Activated T-cell treated with anti-CD3 and anti-CD28 coated beads, Interleukin-2, amount 50 U/mL, for 4 hours (primary cell): Measurements from ENCODE around the gene PLG. TPM values are rescaled to one million over a fixed set of nuclear protein-coding genes. Genes with fewer than 3 reads are reported as not detected.
A peak's percentile ranks its signal among the peaks of the same experiment; 100 is the strongest.
"Not testable (repeated sequence)": the region's sequence is repeated elsewhere in the genome, so short reads cannot be mapped to it uniquely, and the experiment has no call there.

Source experiments
- ATAC-seq, 2 donors: fragments of 200-7000 bp; cut with Tn5 transposase; one replicate each; pipeline ENCODE4 v1.10.0; 2021
- DNase-seq: peaks from one replicate; pipeline ENCODE4 v3.0.0-alpha.2; 2020
- H3K27me3 Mint-ChIP-seq: one replicate; pipeline ENCODE4 v1.8.0; 2021; ENCODE audit warnings: low read depth, mixed read lengths
- H3K36me3 Mint-ChIP-seq: one replicate; pipeline ENCODE4 v1.8.0; 2022; ENCODE audit warnings: mixed read lengths; ENCODE audit not compliant: insufficient read depth
- H3K4me1 Mint-ChIP-seq: one replicate; pipeline ENCODE4 v1.8.0; 2021; ENCODE audit warnings: low read depth, mixed read lengths
- H3K4me3 Mint-ChIP-seq: one replicate; pipeline ENCODE4 v1.8.0; 2021; ENCODE audit warnings: mild to moderate bottlenecking, moderate library complexity, mixed read lengths
- H3K9me3 Mint-ChIP-seq: one replicate; pipeline ENCODE4 v1.8.0; 2021; ENCODE audit warnings: mixed read lengths
- total RNA-seq, 3 donors: library from RNA; stranded (reverse); gene quantifications; one replicate each; pipeline ENCODE4 v1.2.1, GENCODE V29; 2021

Gene PLG
- total RNA-seq, 3 donors from 2014 or later: 0.55 to 0.78 (median 0.76) TPM

- H3K36me3 Mint-ChIP-seq: no peaks in the 10 kb centered on the region
- no peak overlapping the region for H3K4me3 Mint-ChIP-seq
- DNase-seq (no peak), ATAC-seq (no peak)
- peaks cover 2% of the 10 kb centered on the region for H3K27me3 Mint-ChIP-seq
- no peaks in the 10 kb centered on the region for H3K4me1 Mint-ChIP-seq
- no peaks in the 10 kb centered on the region for H3K9me3 Mint-ChIP-seq
Measured at GRCh38 chr6:160775792-160776580, 73.9 kb downstream of the PLG start.

GRCh38 chr6:160779095-160779494 is 77.1 kb downstream of the PLG start:
- H3K4me3 Mint-ChIP-seq, H3K9me3 Mint-ChIP-seq, DNase-seq, H3K27me3 Mint-ChIP-seq, H3K4me1 Mint-ChIP-seq, H3K36me3 Mint-ChIP-seq, ATAC-seq: not testable (repeated sequence)

GRCh38 chr6:160780656-160781055 is 78.6 kb downstream of the PLG start:
- H3K9me3 Mint-ChIP-seq, H3K4me3 Mint-ChIP-seq, H3K4me1 Mint-ChIP-seq, H3K27me3 Mint-ChIP-seq, DNase-seq, ATAC-seq, H3K36me3 Mint-ChIP-seq: not testable (repeated sequence)

GRCh38 chr6:160781298-160781697 is 79.3 kb downstream of the PLG start:
- no peak for ATAC-seq
- no peak overlapping the region for H3K4me3 Mint-ChIP-seq
- DNase-seq: no peak
- H3K27me3 Mint-ChIP-seq: peaks cover under 1% of the 10 kb centered on the region
- H3K9me3 Mint-ChIP-seq: no peaks in the 10 kb centered on the region
- H3K36me3 Mint-ChIP-seq: no peaks in the 10 kb centered on the region
- no peaks in the 10 kb centered on the region for H3K4me1 Mint-ChIP-seq

GRCh38 chr6:160782228-160782627 is 80.2 kb downstream of the PLG start:
- no peak for ATAC-seq
- Mint-ChIP-seq H3K4me1 (no peaks in the 10 kb centered on the region), H3K36me3 (no peaks in the 10 kb centered on the region), H3K4me3 (no peak overlapping the region), H3K9me3 (no peaks in the 10 kb centered on the region), H3K27me3 (peaks cover 6% of the 10 kb centered on the region)
- DNase-seq: no peak

- Mint-ChIP-seq H3K9me3 (no peaks in the 10 kb centered on the region), H3K36me3 (no peaks in the 10 kb centered on the region), H3K27me3 (peaks cover 8% of the 10 kb centered on the region), H3K4me3 (no peak overlapping the region), H3K4me1 (no peaks in the 10 kb centered on the region)
- ATAC-seq (no peak), DNase-seq (no peak)
Measured at GRCh38 chr6:160783741-160784140, 81.7 kb downstream of the PLG start.

- H3K9me3 Mint-ChIP-seq: not testable (repeated sequence)
Measured at GRCh38 chr6:160788126-160788525, 86.1 kb downstream of the PLG start.

GRCh38 chr6:160788806-160789205 is 86.8 kb downstream of the PLG start:
- ATAC-seq: no peak
- Mint-ChIP-seq H3K4me3 (no peak overlapping the region), H3K36me3 (no peaks in the 10 kb centered on the region), H3K27me3 (peaks cover 8% of the 10 kb centered on the region), H3K4me1 (peaks cover 1% of the 10 kb centered on the region), H3K9me3 (no peaks in the 10 kb centered on the region)
- DNase-seq: no peak

More at GRCh38 chr6:160788126-160788525, 86.1 kb downstream of the PLG start:
- ATAC-seq, H3K27me3 Mint-ChIP-seq, DNase-seq, H3K36me3 Mint-ChIP-seq, H3K4me1 Mint-ChIP-seq, H3K4me3 Mint-ChIP-seq: not testable (repeated sequence)

GRCh38 chr6:160789263-160790027 is 87.4 kb downstream of the PLG start:
- no peaks in the 10 kb centered on the region for H3K9me3 Mint-ChIP-seq
- peaks cover 1% of the 10 kb centered on the region for H3K4me1 Mint-ChIP-seq
- peak; percentile 48 to 54 for ATAC-seq
- H3K27me3 Mint-ChIP-seq: peaks cover 8% of the 10 kb centered on the region
- H3K36me3 Mint-ChIP-seq: no peaks in the 10 kb centered on the region
- H3K4me3 Mint-ChIP-seq: no peak overlapping the region
- DNase-seq: no peak

- peaks cover 8% of the 10 kb centered on the region for H3K27me3 Mint-ChIP-seq
- H3K4me3 Mint-ChIP-seq: no peak overlapping the region
- ATAC-seq (no peak), DNase-seq (no peak)
- peaks cover 1% of the 10 kb centered on the region for H3K4me1 Mint-ChIP-seq
- H3K9me3 Mint-ChIP-seq: no peaks in the 10 kb centered on the region
- H3K36me3 Mint-ChIP-seq: no peaks in the 10 kb centered on the region
Measured at GRCh38 chr6:160790028-160790792, 88.2 kb downstream of the PLG start.

- peak in 1 of 2 donors; percentile 46 for ATAC-seq
- peaks cover 6% of the 10 kb centered on the region for H3K27me3 Mint-ChIP-seq
Measured at GRCh38 chr6:160791459-160791858, 89.4 kb downstream of the PLG start.

GRCh38 chr6:160791981-160792418 is 90.0 kb downstream of the PLG start:
- no peaks in the 10 kb centered on the region for H3K36me3 Mint-ChIP-seq
- peaks cover 4% of the 10 kb centered on the region for H3K9me3 Mint-ChIP-seq
- peaks cover 4% of the 10 kb centered on the region for H3K27me3 Mint-ChIP-seq
- DNase-seq (no peak), ATAC-seq (peak in 1 of 2 donors; percentile 25)
- peaks cover 1% of the 10 kb centered on the region for H3K4me1 Mint-ChIP-seq
- H3K4me3 Mint-ChIP-seq: no peak overlapping the region

More at GRCh38 chr6:160791459-160791858, 89.4 kb downstream of the PLG start:
- H3K4me3 Mint-ChIP-seq: no peak overlapping the region
- no peak for DNase-seq
- H3K36me3 Mint-ChIP-seq: no peaks in the 10 kb centered on the region
- peaks cover 1% of the 10 kb centered on the region for H3K4me1 Mint-ChIP-seq
- no peaks in the 10 kb centered on the region for H3K9me3 Mint-ChIP-seq

GRCh38 chr6:160792708-160793107 is 90.7 kb downstream of the PLG start:
- H3K4me3 Mint-ChIP-seq: no peak overlapping the region

GRCh38 chr6:160793652-160794051 is 91.6 kb downstream of the PLG start:
- no peaks in the 10 kb centered on the region for H3K27me3 Mint-ChIP-seq
- peaks cover 1% of the 10 kb centered on the region for H3K4me1 Mint-ChIP-seq
- peaks cover 9% of the 10 kb centered on the region for H3K9me3 Mint-ChIP-seq
- ATAC-seq (no peak), DNase-seq (no peak)
- H3K4me3 Mint-ChIP-seq: no peak overlapping the region
- no peaks in the 10 kb centered on the region for H3K36me3 Mint-ChIP-seq

More at GRCh38 chr6:160792708-160793107, 90.7 kb downstream of the PLG start:
- ATAC-seq (no peak), DNase-seq (no peak)
- H3K27me3 Mint-ChIP-seq: no peaks in the 10 kb centered on the region
- peaks cover 6% of the 10 kb centered on the region for H3K9me3 Mint-ChIP-seq
- H3K4me1 Mint-ChIP-seq: peaks cover 1% of the 10 kb centered on the region
- no peaks in the 10 kb centered on the region for H3K36me3 Mint-ChIP-seq
